ENCODE measurements around the gene SMCP. TPM values are rescaled to one million over a fixed set of nuclear protein-coding genes. Genes with fewer than 3 reads are reported as not detected.

SMCP gene
- total RNA-seq, 1 donor from 2014 or later: not detected

DNA sequence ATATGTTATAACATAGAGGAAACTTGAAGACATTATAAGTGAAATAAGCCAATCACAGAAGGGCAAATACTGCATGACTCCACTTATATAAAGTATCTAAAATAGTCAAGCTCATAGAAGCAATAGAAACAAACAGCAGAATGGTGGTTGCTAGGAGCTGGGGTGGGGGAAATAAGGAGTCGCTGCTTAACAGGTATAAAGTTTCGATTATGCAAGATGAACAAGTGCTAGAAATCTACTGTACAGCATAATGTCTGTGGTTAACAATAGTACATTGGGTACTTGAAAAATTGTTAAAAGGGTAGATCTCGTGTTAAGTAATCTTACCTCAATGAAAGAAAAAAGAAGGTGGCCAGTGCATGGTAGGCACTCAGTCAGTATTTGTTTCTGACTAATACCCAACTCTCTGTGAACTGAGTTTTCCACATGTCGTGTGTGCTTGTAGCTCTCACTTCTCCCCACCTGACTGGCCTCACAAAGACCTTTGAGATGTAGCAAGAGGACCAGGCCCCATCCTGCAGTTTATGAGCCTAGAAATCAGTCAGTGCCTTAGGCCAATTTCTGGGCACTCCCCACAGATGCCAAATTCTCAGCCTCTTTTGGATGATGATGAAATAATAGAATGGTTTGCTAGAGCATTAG, 54.2 kb downstream of the SMCP start:
- Histone ChIP-seq H3K4me3 (ENCODE audit: low read depth, low read length) (no peak overlapping the region), H3K36me3 (ENCODE audit: control insufficient read depth, insufficient read depth, low read length) (no peaks in the 10 kb centered on the region), H3K27me3 (ENCODE audit: control insufficient read depth, insufficient read depth, low read length) (no peaks in the 10 kb centered on the region)
- DNase-seq (ENCODE audit: low read depth): no peak
- TF ChIP-seq CTCF (IDR thresholded peaks at IDR 0.05; ENCODE audit: insufficient read depth, low read length, poor library complexity, severe bottlenecking): no peak

DNA sequence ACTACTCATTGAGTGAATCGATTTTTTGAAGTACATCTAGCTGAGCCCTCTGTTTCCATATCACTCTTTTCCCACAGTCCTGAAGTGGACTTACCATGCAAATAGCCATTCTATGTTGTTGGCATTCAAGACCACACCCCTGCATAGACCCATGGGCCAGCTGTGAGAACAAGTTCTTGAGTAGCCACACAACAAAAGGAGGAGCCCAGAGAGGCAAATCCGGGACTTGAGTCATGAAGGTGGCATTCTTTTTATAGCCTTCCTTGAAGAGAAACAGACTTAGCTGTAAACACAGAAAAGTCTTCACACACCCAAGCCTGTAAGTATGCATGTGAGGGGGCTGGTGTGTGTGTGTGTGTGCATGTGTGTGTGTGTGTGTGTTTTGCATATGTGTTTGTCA, 55.1 kb downstream of the SMCP start:
- H3K4me3 ChIP-seq (ENCODE audit: low read depth, low read length): no peak overlapping the region
- H3K27me3 ChIP-seq (ENCODE audit: control insufficient read depth, insufficient read depth, low read length): no peaks in the 10 kb centered on the region
- DNase-seq (ENCODE audit: low read depth): no peak
- no peak for TF ChIP-seq CTCF (IDR thresholded peaks at IDR 0.05; ENCODE audit: insufficient read depth, low read length, poor library complexity, severe bottlenecking)
- no peaks in the 10 kb centered on the region for H3K36me3 ChIP-seq (ENCODE audit: control insufficient read depth, insufficient read depth, low read length)

Other genes with a start within 250 kb of the SMCP start
- gene LCE2D, start 214.9 kb upstream of the SMCP start, total RNA-seq: not detected in 2 replicates
- not detected in 2 replicates for gene LCE2C, start 203.0 kb upstream of the SMCP start, total RNA-seq
- gene LCE2B, start 192.2 kb upstream of the SMCP start, total RNA-seq: not detected in 2 replicates
- gene LCE2A, start 180.0 kb upstream of the SMCP start, total RNA-seq: not detected in 2 replicates
- gene LCE4A, start 170.2 kb upstream of the SMCP start, total RNA-seq: not detected in 2 replicates
- gene KPRP, start 120.3 kb upstream of the SMCP start, total RNA-seq: not detected in 2 replicates
- not detected in 2 replicates for gene LCE1F, start 103.2 kb upstream of the SMCP start, total RNA-seq
- gene LCE1E, start 92.1 kb upstream of the SMCP start, total RNA-seq: not detected in 2 replicates
- gene LCE1D, start 81.6 kb upstream of the SMCP start, total RNA-seq: not detected in 2 replicates
- not detected in 2 replicates for gene LCE1C, start 71.7 kb upstream of the SMCP start, total RNA-seq
- not detected in 2 replicates for gene LCE1B, start 66.4 kb upstream of the SMCP start, total RNA-seq
- not detected in 2 replicates for gene LCE1A, start 50.8 kb upstream of the SMCP start, total RNA-seq
- gene LCE6A, start 35.5 kb upstream of the SMCP start, total RNA-seq: not detected in 2 replicates
- gene LCE7A, start 18.3 kb upstream of the SMCP start, total RNA-seq: not detected in 2 replicates
- 1.2 and 2.3 TPM in 2 replicates for gene IVL, start 30.2 kb downstream of the SMCP start, total RNA-seq
- not detected in 2 replicates for gene SPRR5, start 68.9 kb downstream of the SMCP start, total RNA-seq
- gene SPRR4, start 92.3 kb downstream of the SMCP start, total RNA-seq: not detected in 2 replicates
- not detected in 2 replicates for gene SPRR1A, start 105.8 kb downstream of the SMCP start, total RNA-seq
- 1.1 TPM in 1 of 2 replicates, not detected in the other for gene SPRR3, start 123.4 kb downstream of the SMCP start, total RNA-seq
- 0.63 TPM in 1 of 2 replicates, not detected in the other for gene SPRR1B, start 152.9 kb downstream of the SMCP start, total RNA-seq
- gene SPRR2D, start 162.8 kb downstream of the SMCP start, total RNA-seq: 2.4 and 8.0 TPM in 2 replicates
- gene SPRR2A, start 179.2 kb downstream of the SMCP start, total RNA-seq: 1.0 and 3.9 TPM in 2 replicates
- gene SPRR2B, start 193.3 kb downstream of the SMCP start, total RNA-seq: not detected in 2 replicates
- not detected in 2 replicates for gene SPRR2E, start 216.2 kb downstream of the SMCP start, total RNA-seq
- not detected in 2 replicates for gene SPRR2F, start 235.2 kb downstream of the SMCP start, total RNA-seq